VCaP (cell line): ENCODE results near the gene PXYLP1.

Experiments
- H3K27ac ChIP-seq: fragments of 450-650 bp; 2 replicates; pipeline ENCODE4 v1.5.1; 2017
- TF ChIP-seq, protein P1 (sequence below): fragments of 450-650 bp; conservative IDR thresholded peaks from 2 replicates; pipeline ENCODE4 v1.5.1; 2017; ENCODE audit warnings: mild to moderate bottlenecking, moderate library complexity

Gene PXYLP1

DNA sequence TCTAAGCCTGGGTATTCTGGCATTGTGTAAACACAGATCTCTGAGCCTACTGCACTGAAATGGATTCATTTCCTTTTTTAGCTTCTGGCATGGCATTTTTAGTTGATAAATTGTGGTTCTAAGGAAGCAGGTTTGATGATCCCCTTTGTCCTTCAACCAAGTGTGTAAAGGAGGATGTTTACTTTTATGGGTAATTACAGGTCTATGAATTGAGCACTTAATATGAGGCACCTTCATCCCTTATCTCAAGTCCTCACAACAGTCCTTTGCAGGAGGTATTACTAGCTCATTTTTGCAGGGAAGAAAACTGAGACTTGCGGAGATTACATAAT, 105.9 kb downstream of the PXYLP1 start:
- TF ChIP-seq, protein P1, sequence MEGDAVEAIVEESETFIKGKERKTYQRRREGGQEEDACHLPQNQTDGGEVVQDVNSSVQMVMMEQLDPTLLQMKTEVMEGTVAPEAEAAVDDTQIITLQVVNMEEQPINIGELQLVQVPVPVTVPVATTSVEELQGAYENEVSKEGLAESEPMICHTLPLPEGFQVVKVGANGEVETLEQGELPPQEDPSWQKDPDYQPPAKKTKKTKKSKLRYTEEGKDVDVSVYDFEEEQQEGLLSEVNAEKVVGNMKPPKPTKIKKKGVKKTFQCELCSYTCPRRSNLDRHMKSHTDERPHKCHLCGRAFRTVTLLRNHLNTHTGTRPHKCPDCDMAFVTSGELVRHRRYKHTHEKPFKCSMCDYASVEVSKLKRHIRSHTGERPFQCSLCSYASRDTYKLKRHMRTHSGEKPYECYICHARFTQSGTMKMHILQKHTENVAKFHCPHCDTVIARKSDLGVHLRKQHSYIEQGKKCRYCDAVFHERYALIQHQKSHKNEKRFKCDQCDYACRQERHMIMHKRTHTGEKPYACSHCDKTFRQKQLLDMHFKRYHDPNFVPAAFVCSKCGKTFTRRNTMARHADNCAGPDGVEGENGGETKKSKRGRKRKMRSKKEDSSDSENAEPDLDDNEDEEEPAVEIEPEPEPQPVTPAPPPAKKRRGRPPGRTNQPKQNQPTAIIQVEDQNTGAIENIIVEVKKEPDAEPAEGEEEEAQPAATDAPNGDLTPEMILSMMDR, result no peak
- H3K27ac ChIP-seq, result no peak overlapping the region

DNA sequence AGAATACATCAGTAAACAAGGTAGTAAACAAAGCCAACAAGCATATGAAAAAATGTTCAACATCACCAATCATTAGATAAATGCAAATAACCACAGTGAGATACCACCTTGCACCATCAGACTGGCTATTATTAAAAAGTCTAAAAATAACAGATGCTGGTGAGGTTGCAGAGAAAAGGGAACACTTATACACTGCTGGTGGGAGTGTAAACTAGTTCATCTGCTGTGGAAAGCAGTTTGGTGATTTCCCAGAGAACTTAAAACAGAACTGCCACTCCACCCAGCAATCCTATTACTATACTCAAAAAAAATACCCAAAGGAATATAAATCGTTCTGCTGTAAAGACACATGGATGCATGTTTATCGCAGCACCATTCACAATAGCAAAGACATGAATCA, 106.4 kb downstream of the PXYLP1 start:
- H3K27ac ChIP-seq, result no peak overlapping the region
- TF ChIP-seq, protein P1, result no peak

DNA sequence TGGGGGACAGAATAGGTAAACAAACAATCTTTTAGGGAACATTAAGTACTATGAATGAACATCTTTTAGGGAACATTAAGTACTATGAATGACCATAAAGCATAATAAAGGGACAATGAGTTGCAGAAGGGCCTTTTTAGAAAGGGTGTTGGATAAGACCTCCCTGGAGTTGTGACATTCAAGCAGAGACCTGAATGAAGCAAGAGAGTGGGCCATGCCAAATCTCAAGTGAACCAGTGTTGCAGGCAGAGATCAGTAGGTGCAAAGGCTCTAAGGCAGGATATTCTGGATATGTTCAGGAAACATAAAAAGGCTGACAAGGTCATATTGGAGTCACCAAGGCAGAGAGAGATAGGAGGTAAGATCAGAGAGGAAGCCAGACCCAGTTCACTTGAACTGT, 107.3 kb downstream of the PXYLP1 start:
- H3K27ac ChIP-seq, result no peak overlapping the region
- TF ChIP-seq, protein P1, result no peak

DNA sequence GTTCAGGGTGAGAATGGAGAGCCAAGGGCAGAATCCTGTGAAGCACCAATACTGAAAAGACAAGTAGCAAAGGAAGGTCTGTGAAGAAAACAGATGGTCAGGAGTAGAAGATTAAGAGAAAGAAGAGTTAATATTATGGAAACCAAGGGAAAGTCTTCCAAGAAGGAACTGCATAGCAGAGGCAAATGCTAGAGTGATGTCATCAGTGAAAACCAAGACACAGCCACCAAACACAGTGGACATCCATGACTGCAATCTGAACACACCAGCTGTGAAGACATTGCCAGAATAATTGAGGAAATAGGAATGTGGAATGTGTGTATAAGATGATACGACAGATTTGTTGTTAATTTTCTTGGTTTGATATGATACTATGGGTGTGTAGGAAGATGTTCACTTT, 109.9 kb downstream of the PXYLP1 start:
- TF ChIP-seq, protein P1, result no peak
- H3K27ac ChIP-seq, result no peak overlapping the region

DNA sequence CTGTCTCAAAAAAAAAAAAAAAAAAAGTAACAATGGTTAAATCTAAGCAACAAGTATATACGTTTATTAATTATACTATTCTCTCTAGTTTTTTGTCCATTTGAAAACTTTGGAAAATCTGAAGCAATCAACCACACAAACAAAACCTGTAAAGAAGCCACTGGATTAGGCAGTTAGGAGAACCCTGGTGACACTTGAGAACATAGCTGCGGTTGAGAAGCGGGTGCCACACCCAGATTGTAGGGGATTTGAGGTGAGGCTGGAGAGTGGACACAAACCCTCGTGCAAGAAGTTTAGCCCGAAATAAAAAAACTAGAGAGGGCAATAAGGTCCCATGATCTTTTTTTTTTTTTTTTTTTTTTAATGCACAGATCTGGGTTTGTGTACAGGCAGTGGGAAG, 110.8 kb downstream of the PXYLP1 start:
- TF ChIP-seq, protein P1, result no peak
- H3K27ac ChIP-seq, result no peak overlapping the region

DNA sequence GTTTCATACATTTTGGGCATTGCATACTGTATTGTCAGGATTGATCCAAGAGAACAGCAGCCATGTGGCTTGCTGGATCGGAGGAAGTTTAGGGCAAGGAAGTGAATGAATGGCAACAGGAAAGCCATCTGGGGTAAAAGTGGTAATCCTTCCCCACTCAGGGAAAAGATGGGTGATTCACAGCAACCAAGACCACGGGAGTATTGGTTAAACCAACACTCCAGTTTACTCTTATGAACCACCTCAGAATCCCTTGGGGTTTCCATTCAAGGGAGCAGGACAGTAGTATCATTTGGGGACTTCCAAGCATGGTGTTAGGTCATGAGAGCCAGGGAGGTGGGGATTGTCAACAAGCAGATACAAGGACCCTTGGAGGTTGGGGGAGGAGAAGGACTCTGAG, 111.5 kb downstream of the PXYLP1 start:
- H3K27ac ChIP-seq, result no peak overlapping the region

DNA sequence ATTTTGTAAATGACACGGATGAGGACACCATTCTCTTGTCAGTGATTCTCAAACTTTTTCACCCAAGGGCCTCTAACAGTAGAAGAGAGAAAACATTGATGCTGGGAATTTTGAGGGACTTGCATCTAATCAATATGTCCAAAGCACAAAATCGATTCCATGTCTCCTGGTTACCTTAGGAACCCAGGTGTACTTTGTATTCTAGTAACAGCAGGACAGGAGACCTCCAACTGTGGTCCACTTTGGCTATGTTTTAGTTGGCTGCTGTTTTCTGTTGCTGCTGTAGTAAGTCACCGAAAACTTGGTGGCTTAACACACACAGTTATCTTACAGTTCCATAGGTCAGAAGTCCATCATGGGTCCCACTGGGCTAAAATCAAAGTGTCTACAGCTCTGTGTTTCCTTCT, 112.2 kb downstream of the PXYLP1 start:
- TF ChIP-seq, protein P1, result no peak
- no peak overlapping the region for H3K27ac ChIP-seq

More for the DNA sequence above, 111.5 kb downstream of the PXYLP1 start:
- TF ChIP-seq, protein P1, result no peak
